Measurements from ENCODE around the gene MYH6. TPM values are rescaled to one million over a fixed set of nuclear protein-coding genes. Genes with fewer than 3 reads are reported as not detected.

The MYH6 gene
- total RNA-seq, 1 donor from 2014 or later, result not detected

- no peak for TF ChIP-seq CTCF (IDR thresholded peaks at IDR 0.05; ENCODE audit: unreplicated experiment)
- DNase-seq (ENCODE audit: low spot score in 2 of 2, unreplicated experiment in 2 of 2), result no peak
- H3K27me3 Mint-ChIP-seq (ENCODE audit: low read depth), result peaks cover 39% of the 10 kb centered on the region
- H3K27ac Mint-ChIP-seq, result no peak overlapping the region
- no peaks in the 10 kb centered on the region for H3K36me3 Mint-ChIP-seq
- H3K9me3 Mint-ChIP-seq, result no peaks in the 10 kb centered on the region
- no peak overlapping the region for H3K4me3 Mint-ChIP-seq
- H3K4me1 Mint-ChIP-seq, result peaks cover 4% of the 10 kb centered on the region
Observed at GRCh38 chr14:23380976-23381375, 27.1 kb downstream of the MYH6 start.

GRCh38 chr14:23380197-23380914 is 27.7 kb downstream of the MYH6 start:
- Mint-ChIP-seq H3K4me1 (peaks cover 3% of the 10 kb centered on the region), H3K27me3 (ENCODE audit: low read depth) (peaks cover 39% of the 10 kb centered on the region), H3K36me3 (no peaks in the 10 kb centered on the region), H3K9me3 (no peaks in the 10 kb centered on the region), H3K27ac (no peak overlapping the region), H3K4me3 (no peak overlapping the region)
- DNase-seq (ENCODE audit: low spot score in 2 of 2, unreplicated experiment in 2 of 2), result no peak
- TF ChIP-seq CTCF (IDR thresholded peaks at IDR 0.05; ENCODE audit: unreplicated experiment), result no peak

GRCh38 chr14:23379366-23380196 is 28.5 kb downstream of the MYH6 start:
- Mint-ChIP-seq H3K4me1 (no peaks in the 10 kb centered on the region), H3K4me3 (no peak overlapping the region), H3K36me3 (no peaks in the 10 kb centered on the region), H3K9me3 (no peaks in the 10 kb centered on the region), H3K27ac (no peak overlapping the region), H3K27me3 (ENCODE audit: low read depth) (peaks cover 39% of the 10 kb centered on the region)
- DNase-seq (ENCODE audit: low spot score in 2 of 2, unreplicated experiment in 2 of 2), result peak in 1 of 2 experiments; percentile 74
- TF ChIP-seq CTCF (IDR thresholded peaks at IDR 0.05; ENCODE audit: unreplicated experiment), result peak; percentile 78

- Mint-ChIP-seq H3K9me3 (no peaks in the 10 kb centered on the region), H3K36me3 (no peaks in the 10 kb centered on the region), H3K27me3 (ENCODE audit: low read depth) (peaks cover 38% of the 10 kb centered on the region), H3K4me1 (no peaks in the 10 kb centered on the region), H3K27ac (no peak overlapping the region), H3K4me3 (no peak overlapping the region)
- no peak for TF ChIP-seq CTCF (IDR thresholded peaks at IDR 0.05; ENCODE audit: unreplicated experiment)
- no peak for DNase-seq (ENCODE audit: low spot score in 2 of 2, unreplicated experiment in 2 of 2)
Observed at GRCh38 chr14:23378612-23379220, 29.4 kb downstream of the MYH6 start.

- peaks cover 37% of the 10 kb centered on the region for H3K27me3 Mint-ChIP-seq (ENCODE audit: low read depth)
- TF ChIP-seq CTCF (IDR thresholded peaks at IDR 0.05; ENCODE audit: unreplicated experiment), result no peak
- H3K9me3 Mint-ChIP-seq, result no peaks in the 10 kb centered on the region
- no peak overlapping the region for H3K27ac Mint-ChIP-seq
- DNase-seq (ENCODE audit: low spot score in 2 of 2, unreplicated experiment in 2 of 2), result no peak
- H3K4me1 Mint-ChIP-seq, result no peaks in the 10 kb centered on the region
- no peaks in the 10 kb centered on the region for H3K36me3 Mint-ChIP-seq
- H3K4me3 Mint-ChIP-seq, result no peak overlapping the region
Observed at GRCh38 chr14:23377573-23378563, 30.2 kb downstream of the MYH6 start.
